Parathyroid adenoma (tissue), 2 donors: ENCODE measurements around the gene PIK3AP1.
A peak's percentile ranks its signal among the peaks of the same experiment; 100 is the strongest.
"Not testable (repeated sequence)": the region's sequence is repeated elsewhere in the genome, so short reads cannot be mapped to it uniquely, and the experiment has no call there.

Source experiments
- H2AFZ ChIP-seq: fragments of 300-600 bp; sonication (generic); one replicate; pipeline ENCODE4 v1.7.0; 2017; ENCODE audit warnings: antibody characterized with exemption, mild to moderate bottlenecking
- H3K27ac ChIP-seq: fragments of 300-600 bp; sonication (generic); one replicate; pipeline ENCODE4 v1.7.0; 2017
- H3K27me3 ChIP-seq: fragments of 300-600 bp; sonication (generic); one replicate; pipeline ENCODE4 v1.7.0; 2017; ENCODE audit warnings: low read length; ENCODE audit not compliant: control insufficient read depth, insufficient read depth
- H3K36me3 ChIP-seq: fragments of 300-600 bp; sonication (generic); one replicate; pipeline ENCODE4 v1.7.0; 2017; ENCODE audit warnings: low read length; ENCODE audit not compliant: control insufficient read depth, insufficient read depth
- H3K4me1 ChIP-seq: fragments of 300-600 bp; sonication (generic); one replicate; pipeline ENCODE4 v1.7.0; 2017; ENCODE audit warnings: control low read depth
- H3K4me2 ChIP-seq: fragments of 300-600 bp; sonication (generic); one replicate; pipeline ENCODE4 v1.7.0; 2017; ENCODE audit warnings: low read length
- H3K4me3 ChIP-seq: fragments of 300-600 bp; sonication (generic); one replicate; pipeline ENCODE4 v1.7.0; 2017; ENCODE audit warnings: low read depth, low read length
- H3K79me2 ChIP-seq: fragments of 300-600 bp; sonication (generic); one replicate; pipeline ENCODE4 v1.7.0; 2017; ENCODE audit warnings: control low read depth
- H3K9ac ChIP-seq: fragments of 300-600 bp; sonication (generic); one replicate; pipeline ENCODE4 v1.7.0; 2017; ENCODE audit warnings: mild to moderate bottlenecking
- H3K9me3 ChIP-seq: fragments of 300-600 bp; sonication (generic); one replicate; pipeline ENCODE4 v1.7.0; 2017; ENCODE audit warnings: low read length; ENCODE audit not compliant: control insufficient read depth
- CTCF ChIP-seq: fragments of 300-600 bp; sonication (generic); IDR thresholded peaks from one replicate; pipeline ENCODE4 v1.7.0; 2017; ENCODE audit warnings: antibody characterized with exemption, mild to moderate bottlenecking
- donor health status: primary hyperparathyroidism.

PIK3AP1 gene

GRCh38 chr10:96740579-96741281 is 20.4 kb upstream of the PIK3AP1 start:
- H3K9ac ChIP-seq, result no peak overlapping the region
- TF ChIP-seq CTCF, result no peak
- H3K9me3 ChIP-seq, result no peaks in the 10 kb centered on the region
- no peak overlapping the region for H3K4me2 ChIP-seq
- no peaks in the 10 kb centered on the region for H3K36me3 ChIP-seq
- no peaks in the 10 kb centered on the region for H3K4me1 ChIP-seq
- H2AFZ ChIP-seq, result no peak overlapping the region
- H3K27me3 ChIP-seq, result no peaks in the 10 kb centered on the region
- H3K27ac ChIP-seq, result no peak overlapping the region
- no peak overlapping the region for H3K4me3 ChIP-seq
- H3K79me2 ChIP-seq, result no peaks in the 10 kb centered on the region

- H3K4me2 ChIP-seq, result no peak overlapping the region
- H3K79me2 ChIP-seq, result no peaks in the 10 kb centered on the region
- no peak overlapping the region for H2AFZ ChIP-seq
- no peaks in the 10 kb centered on the region for H3K9me3 ChIP-seq
- H3K4me3 ChIP-seq, result no peak overlapping the region
- H3K36me3 ChIP-seq, result no peaks in the 10 kb centered on the region
- no peak overlapping the region for H3K27ac ChIP-seq
- H3K9ac ChIP-seq, result no peak overlapping the region
- H3K27me3 ChIP-seq, result no peaks in the 10 kb centered on the region
- H3K4me1 ChIP-seq, result no peaks in the 10 kb centered on the region
- no peak for TF ChIP-seq CTCF
These were observed 19.8 kb upstream of the PIK3AP1 start for GRCh38 chr10:96740141-96740540.

GRCh38 chr10:96737307-96737902 is 17.1 kb upstream of the PIK3AP1 start:
- H3K27ac ChIP-seq, H3K4me3 ChIP-seq, H3K4me1 ChIP-seq, H3K36me3 ChIP-seq, H3K9me3 ChIP-seq, H3K4me2 ChIP-seq, H3K79me2 ChIP-seq, H2AFZ ChIP-seq, H3K9ac ChIP-seq, H3K27me3 ChIP-seq: not testable (repeated sequence)

- Histone ChIP-seq H2AFZ (no peak overlapping the region), H3K9me3 (no peaks in the 10 kb centered on the region), H3K4me2 (no peak overlapping the region), H3K79me2 (no peaks in the 10 kb centered on the region), H3K27ac (no peak overlapping the region), H3K36me3 (no peaks in the 10 kb centered on the region), H3K27me3 (no peaks in the 10 kb centered on the region), H3K4me3 (no peak overlapping the region), H3K4me1 (peaks cover 6% of the 10 kb centered on the region), H3K9ac (no peak overlapping the region)
- no peak for TF ChIP-seq CTCF
These were observed 4.3 kb upstream of the PIK3AP1 start for GRCh38 chr10:96724621-96725020.

GRCh38 chr10:96721207-96721572 is 876 bp upstream of the PIK3AP1 start:
- Histone ChIP-seq H3K36me3 (no peaks in the 10 kb centered on the region), H3K79me2 (no peaks in the 10 kb centered on the region), H3K27me3 (no peaks in the 10 kb centered on the region), H3K4me3 (peak overlapping the region; percentile 55), H3K27ac (no peak overlapping the region), H3K9ac (no peak overlapping the region), H3K4me2 (peak overlapping the region; percentile 93), H3K4me1 (peaks cover 6% of the 10 kb centered on the region), H3K9me3 (no peaks in the 10 kb centered on the region), H2AFZ (peak overlapping the region; percentile 91)
- TF ChIP-seq CTCF, result no peak
